NCI-H526 treated with DMSO at 0.1 percent for 48 hours (cell line): ENCODE data around the gene RASGRP3.
"Not testable (repeated sequence)": the region's sequence is repeated elsewhere in the genome, so short reads cannot be mapped to it uniquely, and the experiment has no call there.

Experiments
- DNase-seq: peaks from one replicate; lab custom pipeline; 2025; lab: John Stamatoyannopoulos, UW

The RASGRP3 gene

DNA sequence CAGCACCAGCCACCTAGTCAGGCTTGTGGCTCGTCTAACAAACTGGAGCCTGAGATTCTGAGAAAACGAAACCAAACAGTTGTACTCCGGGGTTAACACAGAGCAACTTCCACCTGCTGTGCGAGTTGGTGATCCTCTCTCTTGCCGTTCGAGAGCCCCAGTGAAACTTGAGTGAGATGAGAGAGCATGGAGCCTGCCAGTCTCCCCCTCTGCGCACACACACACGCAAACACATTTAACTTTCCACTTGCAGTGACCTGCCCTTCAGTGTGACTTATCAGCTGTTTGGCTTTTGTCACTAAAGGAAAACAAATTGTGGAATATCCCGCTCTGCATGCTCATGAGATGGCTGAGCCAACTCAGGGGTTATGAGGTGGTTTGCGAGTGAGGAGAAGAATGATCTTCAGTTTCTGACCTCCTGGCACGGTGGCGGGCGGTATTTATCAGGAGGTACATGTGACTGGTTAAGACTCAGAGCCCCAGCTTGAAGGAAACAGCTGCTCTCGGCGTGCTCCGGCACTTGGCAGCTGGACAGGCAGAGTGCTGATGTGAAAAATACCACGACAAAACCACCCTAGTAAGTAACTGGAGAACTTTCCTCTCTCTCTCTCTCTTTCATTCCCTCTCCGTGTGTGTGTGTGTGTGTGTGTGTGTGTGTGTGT, at the start of gene RASGRP3:
Gene RASGRP3, plus strand, starts transcription at position 519 of the 662 bp plus-strand sequence. CDS start 38,488 bp downstream, outside the sequence.
- peak; percentile 38 for DNase-seq

GRCh38 chr2:33426666-33427231, 49.7 kb upstream of the RASGRP3 start:
- no peak for DNase-seq

DNA sequence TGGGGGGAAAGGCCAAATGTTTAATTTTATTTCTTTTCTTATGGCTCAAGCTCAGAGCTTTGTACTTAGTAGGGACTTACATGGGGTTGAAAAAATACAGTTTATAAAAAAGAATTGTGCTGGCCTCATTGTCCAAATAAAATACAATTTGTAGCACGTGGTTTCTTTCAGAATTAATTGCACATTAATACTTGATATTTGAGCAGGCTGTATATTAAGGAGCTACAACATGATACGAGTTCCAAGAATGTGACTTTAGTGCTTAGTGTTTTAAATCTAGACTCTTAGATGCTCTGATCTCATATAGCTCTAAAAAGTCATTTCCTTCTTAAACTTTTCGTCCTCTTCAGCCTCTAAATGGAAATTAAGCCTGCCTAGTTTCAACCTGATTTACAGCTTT, 46.4 kb upstream of the RASGRP3 start:
- no peak for DNase-seq

GRCh38 chr2:33430856-33431255, 45.6 kb upstream of the RASGRP3 start:
- DNase-seq, result no peak

GRCh38 chr2:33432871-33433270, 43.6 kb upstream of the RASGRP3 start:
- no peak for DNase-seq

DNA sequence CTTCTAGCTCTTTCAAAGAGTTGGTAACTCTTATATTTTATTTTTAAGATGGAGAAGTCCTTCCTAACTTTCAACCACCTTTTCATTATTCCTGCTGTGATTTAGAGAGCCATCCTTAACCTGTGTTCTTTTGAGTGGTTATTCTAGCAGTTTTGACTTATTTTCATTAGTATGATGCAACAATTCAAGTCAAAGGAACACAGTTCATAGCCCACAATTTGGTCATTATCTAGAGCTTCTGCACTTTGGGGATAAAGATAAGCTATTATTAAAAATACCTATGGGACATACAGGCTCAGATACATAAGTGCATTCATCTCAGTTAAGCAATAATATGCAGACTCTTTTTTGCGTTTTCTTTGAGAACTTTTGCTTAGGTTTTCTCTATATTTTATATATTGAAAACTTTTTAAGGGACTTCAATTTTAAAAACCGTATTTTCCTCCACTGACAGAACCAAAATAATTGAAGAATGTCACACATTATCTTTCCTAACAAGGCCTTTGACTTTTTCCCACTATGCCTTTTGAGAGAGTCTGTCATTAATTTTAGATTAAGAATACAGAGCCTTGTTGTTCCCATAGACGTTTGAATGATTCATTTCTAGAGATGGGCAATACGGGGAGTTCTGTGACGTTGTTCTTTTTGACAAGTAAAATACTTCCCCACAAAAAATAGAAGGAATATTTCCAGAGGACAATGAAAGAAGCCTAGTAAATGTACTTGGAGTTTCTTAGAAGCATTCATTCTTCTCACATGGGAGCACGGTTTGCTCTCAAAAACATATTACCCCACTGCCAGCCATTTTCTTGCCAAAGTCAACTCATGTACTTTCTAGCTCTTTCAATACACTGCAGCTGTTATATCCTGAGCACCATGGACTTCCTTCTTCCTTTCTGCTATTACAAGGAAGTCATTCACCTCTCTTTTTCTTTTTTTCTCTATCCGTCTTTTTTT, 42.9 kb upstream of the RASGRP3 start:
- no peak for DNase-seq

- no peak for DNase-seq
Measured at GRCh38 chr2:33435518-33435917, 40.9 kb upstream of the RASGRP3 start.

DNA sequence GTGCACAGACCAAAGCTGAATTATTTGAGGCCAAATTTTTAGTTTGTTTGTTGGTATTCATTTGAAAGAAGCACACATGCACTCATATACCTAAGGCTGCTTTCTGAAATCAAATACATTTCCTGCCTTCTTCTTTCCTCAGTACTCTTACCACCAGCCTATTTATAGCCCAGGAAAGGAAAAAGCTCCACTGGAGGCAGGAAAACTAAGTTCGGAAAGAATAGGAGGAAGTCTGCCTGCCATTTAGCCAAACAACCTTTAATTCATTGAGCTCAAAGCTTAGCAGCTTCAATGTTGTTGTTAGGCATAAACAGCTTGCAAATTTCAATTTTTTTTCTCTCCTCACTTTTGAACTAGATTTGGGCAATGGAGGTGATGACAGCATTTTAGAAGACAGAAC, 40.4 kb upstream of the RASGRP3 start:
- no peak for DNase-seq

DNA sequence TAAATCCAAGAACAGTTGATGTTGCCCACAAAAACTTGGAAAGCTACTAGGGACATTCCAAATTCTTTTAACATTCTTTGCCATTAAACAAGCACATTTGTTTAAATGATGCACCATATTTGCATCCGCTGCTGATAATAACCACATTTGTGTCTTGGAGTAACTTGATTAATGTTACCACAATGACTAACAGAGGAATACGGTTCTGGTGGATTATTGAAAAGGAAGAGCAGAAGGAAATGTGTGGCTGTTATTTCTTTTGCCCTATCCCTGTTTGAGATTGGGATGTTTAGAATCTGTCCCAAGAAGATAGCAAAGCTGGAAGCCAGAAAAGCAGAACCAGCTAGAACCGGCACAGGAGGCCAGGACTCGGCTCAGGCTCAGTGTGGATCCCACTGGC, 39.2 kb upstream of the RASGRP3 start:
- DNase-seq, result peak; percentile 20

DNA sequence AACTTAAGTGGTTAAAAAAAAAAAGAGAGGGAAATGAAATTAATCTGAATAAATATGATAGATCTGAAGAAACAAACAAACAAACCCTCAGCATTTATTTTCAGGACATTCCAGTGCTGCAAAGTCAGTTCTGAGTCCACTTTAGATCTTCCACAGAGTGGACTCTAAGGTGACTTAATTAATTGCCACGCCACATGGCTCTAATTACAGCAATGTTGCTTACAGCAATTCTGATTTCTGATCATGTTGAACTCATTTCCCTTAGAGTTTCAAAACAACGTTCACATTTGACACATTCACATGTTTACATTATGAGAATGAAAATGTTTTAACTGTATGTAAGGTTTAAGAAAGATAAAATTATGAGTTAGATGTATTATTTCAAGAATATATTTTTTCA, 38.6 kb upstream of the RASGRP3 start:
- no peak for DNase-seq

DNA sequence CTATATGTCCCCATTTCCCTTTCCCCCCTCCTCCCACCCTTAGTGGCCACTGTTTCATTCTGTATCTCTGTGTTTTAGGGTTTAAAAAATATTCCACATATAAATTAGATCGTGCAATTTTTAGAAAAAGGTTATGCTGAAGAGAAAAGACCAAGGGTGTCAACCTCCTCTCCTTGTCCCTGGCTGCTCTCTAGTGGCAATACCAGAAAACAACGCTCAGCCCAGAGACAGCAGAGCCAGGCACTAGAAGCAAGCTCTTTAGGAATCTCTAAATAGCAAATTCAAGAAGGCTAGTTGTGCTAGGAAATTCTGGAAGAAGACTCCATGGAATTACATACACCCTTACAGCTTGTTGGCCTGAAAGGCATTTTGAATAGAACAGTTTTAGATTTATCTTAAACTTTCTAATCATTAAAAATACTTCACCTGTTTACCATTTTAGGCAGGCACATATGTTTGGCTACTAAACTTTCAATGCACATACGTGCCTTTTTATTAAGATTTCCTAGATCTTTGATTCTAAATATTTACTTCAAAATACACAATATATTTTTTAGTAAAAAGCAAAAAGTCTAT, 35.1 kb upstream of the RASGRP3 start:
- DNase-seq, result peak; percentile 13

- DNase-seq, result not testable (repeated sequence)
Measured at GRCh38 chr2:33442052-33442451, 34.4 kb upstream of the RASGRP3 start.

DNA sequence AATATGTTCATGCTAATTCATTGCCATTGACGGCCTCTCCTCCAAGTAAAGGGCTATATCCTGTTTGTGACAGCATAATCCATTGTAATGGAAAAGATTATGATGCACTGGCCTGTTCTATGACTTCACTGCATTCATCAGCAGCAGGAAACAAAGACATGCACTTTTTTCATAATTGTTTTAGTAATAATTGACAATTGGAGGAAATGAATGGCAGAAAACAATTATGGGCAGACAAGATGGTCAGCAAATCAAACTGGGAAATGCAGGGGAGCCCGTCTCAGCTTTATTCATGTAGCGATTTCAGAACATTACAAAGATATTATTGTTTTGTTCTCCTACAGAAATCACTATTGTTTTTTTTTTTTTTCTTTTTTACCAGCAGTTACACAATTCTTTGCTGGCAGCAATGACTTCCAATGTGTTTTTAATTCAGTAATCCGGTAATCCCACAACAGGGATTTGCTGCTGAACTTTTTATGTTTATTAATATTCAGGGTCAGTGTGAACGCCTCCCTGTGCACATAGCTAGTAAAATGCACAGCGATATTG, 33.8 kb upstream of the RASGRP3 start:
- no peak for DNase-seq

DNA sequence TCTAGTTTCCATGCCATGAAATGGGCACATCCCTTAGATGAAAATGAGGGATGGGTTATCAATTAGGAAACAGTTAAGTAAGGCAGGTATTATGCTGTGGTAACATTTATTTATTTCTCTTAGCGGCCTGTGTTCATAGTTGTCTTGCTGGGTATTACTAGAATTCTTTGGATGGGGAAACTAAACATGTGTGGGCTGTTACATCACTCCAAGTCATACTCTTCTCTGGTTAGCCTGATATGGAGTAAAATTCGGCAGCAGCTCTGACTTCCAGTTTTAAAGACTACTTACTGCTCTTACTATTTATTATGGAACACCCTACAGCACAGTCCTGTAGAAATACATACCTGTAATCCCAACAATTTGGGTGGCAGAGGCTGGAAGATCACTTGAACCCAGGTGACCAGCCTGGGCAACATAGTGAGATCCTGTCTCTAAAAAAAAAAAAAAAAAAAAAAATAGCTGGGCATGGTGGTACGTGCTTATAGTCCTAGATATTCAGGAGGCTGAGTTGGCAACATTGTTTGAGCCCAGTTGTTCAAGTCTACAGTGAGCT, 33.1 kb upstream of the RASGRP3 start:
- no peak for DNase-seq

- DNase-seq, result no peak
Measured at GRCh38 chr2:33444967-33445366, 31.5 kb upstream of the RASGRP3 start.

DNA sequence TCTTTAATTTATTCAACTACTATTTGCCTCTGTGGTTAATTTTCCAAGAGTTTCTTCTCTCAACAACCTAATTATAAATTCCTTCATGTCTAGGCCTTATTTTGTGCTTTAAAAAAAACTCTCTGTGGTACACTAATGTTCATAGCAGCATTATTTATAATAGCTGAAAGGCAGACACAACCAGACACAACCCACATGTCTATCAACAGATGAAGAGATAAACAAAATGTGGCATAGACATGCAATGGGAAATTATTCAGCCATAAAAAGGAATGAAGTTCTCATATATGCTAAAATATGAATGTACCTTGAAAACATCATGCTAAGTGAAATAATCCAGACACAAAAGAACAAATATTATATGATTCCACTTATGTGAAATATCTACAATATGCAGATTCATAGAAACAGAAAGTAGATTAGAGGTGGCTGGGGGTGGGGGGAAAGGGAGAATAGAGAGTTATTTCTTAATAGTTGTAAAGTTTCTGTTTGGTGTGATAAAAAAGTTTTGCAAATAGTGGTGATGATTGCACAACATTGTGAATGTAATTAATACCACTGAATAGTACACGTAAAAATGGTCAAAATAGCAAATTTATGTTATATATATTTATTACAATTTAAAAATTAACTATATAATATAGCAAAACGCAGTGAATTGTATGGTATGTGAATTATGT, 28.1 kb upstream of the RASGRP3 start:
- no peak for DNase-seq

DNA sequence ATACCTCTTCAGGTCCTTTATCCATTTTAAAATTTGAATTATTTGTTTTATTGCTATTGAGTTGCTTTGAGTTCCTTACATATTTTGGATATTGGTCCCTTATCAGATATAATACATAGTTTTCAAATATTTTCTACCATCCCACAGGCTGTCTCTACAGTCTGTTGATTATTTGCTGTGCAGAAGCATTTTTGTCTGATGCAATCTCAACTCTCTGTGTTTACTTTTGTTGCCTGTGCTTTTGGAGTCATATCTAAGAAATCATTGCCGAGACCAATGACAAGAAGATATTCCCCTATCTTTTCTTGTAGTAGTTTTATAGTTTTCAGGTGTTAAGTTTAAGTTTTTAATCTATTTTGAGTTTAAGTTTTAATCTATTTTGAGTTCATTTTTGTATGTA, 25.2 kb upstream of the RASGRP3 start:
- no peak for DNase-seq

DNA sequence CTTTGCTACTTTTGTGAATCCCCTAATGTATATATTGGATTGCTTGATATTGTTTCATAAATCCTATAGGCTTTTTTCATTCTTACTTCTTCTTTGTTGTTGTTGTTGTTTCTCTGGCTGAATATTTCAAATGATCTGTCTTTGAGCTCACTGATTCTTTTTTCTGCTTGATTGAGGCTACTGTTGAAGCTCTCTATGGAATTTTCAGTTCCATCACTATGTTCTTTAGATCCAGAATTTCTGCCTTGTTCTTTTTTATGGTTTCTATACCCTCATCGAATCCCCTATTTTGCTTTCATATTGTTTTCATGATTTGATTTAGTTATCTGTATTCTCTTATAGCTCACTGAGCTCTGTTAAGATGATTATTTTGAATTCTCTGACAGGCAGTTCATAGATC, 24.6 kb upstream of the RASGRP3 start:
- DNase-seq, result no peak

- no peak for DNase-seq
Measured at GRCh38 chr2:33452545-33452944, 23.9 kb upstream of the RASGRP3 start.

GRCh38 chr2:33453905-33454479, 22.5 kb upstream of the RASGRP3 start:
- DNase-seq, result no peak
